ENCODE measurements around the gene HMCN1. TPM values are rescaled to one million over a fixed set of nuclear protein-coding genes. Genes with fewer than 3 reads are reported as not detected.

The HMCN1 gene
- total RNA-seq, 1 donor from 2014 or later: 3.4 TPM

GRCh38 chr1:185965870-185966269, 231.7 kb downstream of the HMCN1 start:
- H3K4me3 Mint-ChIP-seq (ENCODE audit: low read depth): no peak overlapping the region
- no peak overlapping the region for H3K27ac Mint-ChIP-seq
- TF ChIP-seq CTCF (IDR thresholded peaks at IDR 0.05; ENCODE audit: unreplicated experiment): no peak
- no peak for DNase-seq (ENCODE audit: low spot score, unreplicated experiment)
- no peaks in the 10 kb centered on the region for H3K36me3 Mint-ChIP-seq (ENCODE audit: insufficient read depth)
- H3K9me3 Mint-ChIP-seq (ENCODE audit: low read depth): no peaks in the 10 kb centered on the region
- no peaks in the 10 kb centered on the region for H3K4me1 Mint-ChIP-seq (ENCODE audit: low read depth)
- H3K27me3 Mint-ChIP-seq: no peaks in the 10 kb centered on the region

GRCh38 chr1:185966471-185966870, 232.3 kb downstream of the HMCN1 start:
- Mint-ChIP-seq H3K9me3 (ENCODE audit: low read depth) (no peaks in the 10 kb centered on the region), H3K27me3 (no peaks in the 10 kb centered on the region), H3K4me1 (ENCODE audit: low read depth) (no peaks in the 10 kb centered on the region), H3K36me3 (ENCODE audit: insufficient read depth) (no peaks in the 10 kb centered on the region), H3K27ac (no peak overlapping the region), H3K4me3 (ENCODE audit: low read depth) (no peak overlapping the region)
- DNase-seq (ENCODE audit: low spot score, unreplicated experiment): no peak
- TF ChIP-seq CTCF (IDR thresholded peaks at IDR 0.05; ENCODE audit: unreplicated experiment): no peak

- Mint-ChIP-seq H3K4me3 (ENCODE audit: low read depth) (no peak overlapping the region), H3K27me3 (no peaks in the 10 kb centered on the region), H3K36me3 (ENCODE audit: insufficient read depth) (no peaks in the 10 kb centered on the region), H3K9me3 (ENCODE audit: low read depth) (no peaks in the 10 kb centered on the region), H3K27ac (no peak overlapping the region), H3K4me1 (ENCODE audit: low read depth) (no peaks in the 10 kb centered on the region)
- DNase-seq (ENCODE audit: low spot score, unreplicated experiment): no peak
- no peak for TF ChIP-seq CTCF (IDR thresholded peaks at IDR 0.05; ENCODE audit: unreplicated experiment)
Measured at GRCh38 chr1:185969028-185969427, 234.8 kb downstream of the HMCN1 start.

GRCh38 chr1:185969524-185969991, 235.4 kb downstream of the HMCN1 start:
- H3K27ac Mint-ChIP-seq: no peak overlapping the region
- no peak for DNase-seq (ENCODE audit: low spot score, unreplicated experiment)
- no peaks in the 10 kb centered on the region for H3K36me3 Mint-ChIP-seq (ENCODE audit: insufficient read depth)
- no peak overlapping the region for H3K4me3 Mint-ChIP-seq (ENCODE audit: low read depth)
- H3K4me1 Mint-ChIP-seq (ENCODE audit: low read depth): no peaks in the 10 kb centered on the region
- no peaks in the 10 kb centered on the region for H3K9me3 Mint-ChIP-seq (ENCODE audit: low read depth)
- TF ChIP-seq CTCF (IDR thresholded peaks at IDR 0.05; ENCODE audit: unreplicated experiment): no peak
- no peaks in the 10 kb centered on the region for H3K27me3 Mint-ChIP-seq

- Mint-ChIP-seq H3K27ac (no peak overlapping the region), H3K4me3 (ENCODE audit: low read depth) (no peak overlapping the region), H3K4me1 (ENCODE audit: low read depth) (no peaks in the 10 kb centered on the region)
Measured at GRCh38 chr1:185971688-185972087, 237.5 kb downstream of the HMCN1 start.

More at GRCh38 chr1:185971688-185972087, 237.5 kb downstream of the HMCN1 start:
- TF ChIP-seq CTCF (IDR thresholded peaks at IDR 0.05; ENCODE audit: unreplicated experiment): no peak
- Mint-ChIP-seq H3K9me3 (ENCODE audit: low read depth) (no peaks in the 10 kb centered on the region), H3K27me3 (no peaks in the 10 kb centered on the region), H3K36me3 (ENCODE audit: insufficient read depth) (no peaks in the 10 kb centered on the region)
- no peak for DNase-seq (ENCODE audit: low spot score, unreplicated experiment)

All from progenitor cell of endocrine pancreas (in vitro differentiated cells).